Measurements from ENCODE around the gene CHST8.

GRCh38 chr19:33603377-33603776, 18.4 kb upstream of the CHST8 start:
- TF ChIP-seq CTCF (conservative IDR thresholded peaks at IDR 0.05; ENCODE audit: low read length) (no peak), EZH2phosphoT487 (IDR thresholded peaks at IDR 0.05; ENCODE audit: borderline replicate concordance) (no peak)

Measured in Loucy (cell line).